Stomach (tissue), 4 donors: ENCODE results near the gene NCOA1.

Experiments used
- CTCF ChIP-seq, 7 experiments: fragments of 450-650 bp in 4 of 7; fragments of 200-600 bp in 3 of 7; sonication (generic) in 3 of 7; IDR thresholded peaks; one replicate each; pipeline ENCODE4 v1.5.1; 2016 to 2019; ENCODE audit warnings: antibody characterized with exemption in 7 of 7, control low read depth in 2 of 7, mild to moderate bottlenecking in 1 of 7
- EP300 ChIP-seq: sonication (generic); formaldehyde crosslinking; IDR thresholded peaks from one replicate; pipeline ENCODE4 v1.6.1; 2017; ENCODE audit warnings: antibody characterized with exemption
- POLR2A ChIP-seq, 4 donors: fragments of 450-650 bp; IDR thresholded peaks; one replicate each; pipeline ENCODE4 v1.6.1; 2016; ENCODE audit warnings: antibody characterized with exemption in 4 of 4, control low read depth in 2 of 4, mild to moderate bottlenecking in 1 of 4, moderate library complexity in 1 of 4
- POLR2AphosphoS5 ChIP-seq, 3 donors: sonication (generic); formaldehyde crosslinking; IDR thresholded peaks; one replicate each; pipeline ENCODE4 v1.6.1; 2016; ENCODE audit warnings: antibody characterized with exemption in 3 of 3

DNA sequence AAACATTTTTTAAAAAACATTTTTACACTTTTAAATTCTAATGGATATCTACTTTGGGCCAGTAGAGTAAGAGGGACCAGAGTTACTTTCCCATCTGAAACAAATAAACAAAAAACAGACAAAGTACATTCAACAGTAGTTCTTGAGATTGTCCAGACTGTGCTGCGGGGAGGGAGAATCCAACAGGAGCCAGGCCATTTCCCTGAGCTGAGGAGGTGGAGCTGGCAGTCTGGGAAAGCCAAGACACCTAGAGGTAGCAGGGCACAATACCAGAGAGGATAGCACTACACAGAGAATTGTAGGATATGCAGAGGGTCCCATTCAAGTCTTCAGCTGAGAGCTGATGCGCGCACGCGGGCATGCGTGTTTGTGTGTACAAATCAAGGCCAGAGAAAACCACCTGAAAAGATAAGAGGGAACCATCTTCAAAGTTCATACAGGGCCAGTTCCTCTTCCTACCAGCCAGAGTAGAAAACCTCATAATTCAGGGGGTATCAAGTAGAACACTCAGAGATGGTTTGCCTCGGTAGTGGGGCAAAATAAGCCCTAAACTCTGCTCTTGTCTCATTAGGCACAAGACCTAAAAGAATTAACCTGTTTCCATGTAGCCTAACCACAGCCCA, 258.1 kb downstream of the NCOA1 start:
- no peak for TF ChIP-seq CTCF (IDR thresholded peaks at IDR 0.05)
- no peak for TF ChIP-seq EP300
- TF ChIP-seq POLR2AphosphoS5 (IDR thresholded peaks at IDR 0.05) = no peak
- TF ChIP-seq POLR2A (IDR thresholded peaks at IDR 0.05) = no peak
